H9 (cell line): Measurements from ENCODE around the gene CALN1. TPM values are rescaled to one million over a fixed set of nuclear protein-coding genes. Genes with fewer than 3 reads are reported as not detected.

ENCODE experiments used
- DNase-seq: peaks from one replicate; pipeline ENCODE4 v3.0.0-alpha.2; 2017
- H2AFZ ChIP-seq: one replicate; pipeline ENCODE4 v1.6.1; 2013; ENCODE audit warnings: mild to moderate bottlenecking, low read length, control low read depth, moderate library complexity
- H2AK5ac ChIP-seq: 2 replicates; pipeline ENCODE4 v1.6.1; 2013; ENCODE audit warnings: low read length, control low read depth, mixed read lengths; ENCODE audit not compliant: insufficient read length
- H2BK120ac ChIP-seq: one replicate; pipeline ENCODE4 v1.6.1; 2013; ENCODE audit warnings: low read depth, mild to moderate bottlenecking, low read length, control low read depth, inconsistent platforms; ENCODE audit not compliant: poor library complexity, severe bottlenecking
- H2BK12ac ChIP-seq: 2 replicates; pipeline ENCODE4 v1.6.1; 2013; ENCODE audit warnings: low read length, control low read depth, mixed read lengths, low read depth; ENCODE audit not compliant: insufficient read length
- H2BK15ac ChIP-seq: 2 replicates; pipeline ENCODE4 v1.6.1; 2013; ENCODE audit warnings: low read depth, low read length, control low read depth
- H2BK20ac ChIP-seq: one replicate; pipeline ENCODE4 v1.6.1; 2013; ENCODE audit warnings: low read depth, mild to moderate bottlenecking, low read length, control low read depth, inconsistent platforms; ENCODE audit not compliant: poor library complexity, severe bottlenecking
- H2BK5ac ChIP-seq: 2 replicates; pipeline ENCODE4 v1.6.1; 2013; ENCODE audit warnings: low read length, control low read depth, mixed read lengths; ENCODE audit not compliant: insufficient read length
- H3K14ac ChIP-seq: 2 replicates; pipeline ENCODE4 v1.6.1; 2013; ENCODE audit warnings: low read length, control low read depth; ENCODE audit not compliant: insufficient read depth
- H3K18ac ChIP-seq: 2 replicates; pipeline ENCODE4 v1.6.1; 2013; ENCODE audit warnings: low read depth, mild to moderate bottlenecking, mixed read lengths, low read length, control low read depth; ENCODE audit not compliant: insufficient read length
- H3K23ac ChIP-seq: 2 replicates; pipeline ENCODE4 v1.6.1; 2013; ENCODE audit warnings: low read length, control low read depth, mixed read lengths, low read depth; ENCODE audit not compliant: insufficient read length
- H3K23me2 ChIP-seq: 2 replicates; pipeline ENCODE4 v1.6.1; 2013; ENCODE audit warnings: low read depth, mild to moderate bottlenecking, mixed read lengths, low read length, control low read depth; ENCODE audit not compliant: insufficient read length, poor library complexity, severe bottlenecking
- H3K27ac ChIP-seq: 2 replicates; pipeline ENCODE4 v1.5.1; 2013; ENCODE audit warnings: low read length, control low read depth, mixed read lengths, low read depth; ENCODE audit not compliant: insufficient read length
- H3K27me3 ChIP-seq: 2 replicates; pipeline ENCODE4 v1.6.1; 2013; ENCODE audit warnings: low read length, control low read depth, inconsistent platforms; ENCODE audit not compliant: insufficient read depth
- H3K4ac ChIP-seq: 2 replicates; pipeline ENCODE4 v1.6.1; 2013; ENCODE audit warnings: low read depth, mild to moderate bottlenecking, control low read depth, inconsistent platforms, low read length, moderate library complexity
- H3K4me1 ChIP-seq: 2 replicates; pipeline ENCODE4 v1.6.1; 2013; ENCODE audit warnings: low read length, control low read depth, inconsistent platforms; ENCODE audit not compliant: insufficient read depth
- H3K4me2 ChIP-seq: 2 replicates; pipeline ENCODE4 v1.6.1; 2013; ENCODE audit warnings: low read length, control low read depth, mixed read lengths; ENCODE audit not compliant: insufficient read length, insufficient read depth
- H3K56ac ChIP-seq: 2 replicates; pipeline ENCODE4 v1.6.1; 2013; ENCODE audit warnings: low read depth, mild to moderate bottlenecking, mixed read lengths, low read length, control low read depth; ENCODE audit not compliant: insufficient read length
- H3K79me1 ChIP-seq: 2 replicates; pipeline ENCODE4 v1.6.1; 2013; ENCODE audit warnings: low read depth, mild to moderate bottlenecking, moderate library complexity, low read length, control low read depth, inconsistent platforms; ENCODE audit not compliant: insufficient read depth, poor library complexity, severe bottlenecking
- H3K79me2 ChIP-seq: 2 replicates; pipeline ENCODE4 v1.6.1; 2013; ENCODE audit warnings: low read length, control low read depth, inconsistent platforms; ENCODE audit not compliant: insufficient read depth
- H3K9ac ChIP-seq: 2 replicates; pipeline ENCODE4 v1.6.1; 2013; ENCODE audit warnings: low read length, control low read depth, mixed read lengths; ENCODE audit not compliant: insufficient read length; ENCODE audit errors: extremely low read depth
- H3K9me3 ChIP-seq: one replicate; pipeline ENCODE4 v1.6.1; 2013; ENCODE audit warnings: low read depth, low read length, inconsistent platforms; ENCODE audit not compliant: control insufficient read depth
- H3T11ph ChIP-seq: one replicate; pipeline ENCODE4 v1.6.1; 2013; ENCODE audit warnings: mild to moderate bottlenecking, low read length, control low read depth, inconsistent platforms
- H4K20me1 ChIP-seq: one replicate; pipeline ENCODE4 v1.6.1; 2013; ENCODE audit not compliant: control insufficient read depth, insufficient read length, insufficient read depth
- H4K5ac ChIP-seq: 2 replicates; pipeline ENCODE4 v1.6.1; 2013; ENCODE audit warnings: low read depth, mild to moderate bottlenecking, mixed read lengths, low read length, control low read depth; ENCODE audit not compliant: insufficient read length
- H4K8ac ChIP-seq: replicated peaks from 2 replicates; pipeline ENCODE4 v1.6.1; 2013; ENCODE audit warnings: low read length, control low read depth, mixed read lengths, low read depth; ENCODE audit not compliant: insufficient read length
- H4K91ac ChIP-seq: 2 replicates; pipeline ENCODE4 v1.6.1; 2013; ENCODE audit warnings: low read depth, mild to moderate bottlenecking, moderate library complexity, mixed read lengths, low read length, control low read depth; ENCODE audit not compliant: insufficient read length
- H3K27ac Mint-ChIP-seq, 3 experiments: 2 replicates in 2 of 3; 3 replicates in 1 of 3; pipeline ENCODE4 v1.8.0; 2020 to 2021; ENCODE audit warnings: mixed read lengths in 3 of 3, mild to moderate bottlenecking in 1 of 3, moderate library complexity in 1 of 3
- H3K27me3 Mint-ChIP-seq: 2 replicates; pipeline ENCODE4 v1.8.0; 2021; ENCODE audit warnings: low read depth, mild to moderate bottlenecking, moderate library complexity, mixed read lengths
- H3K36me3 Mint-ChIP-seq, 3 experiments: 2 replicates in 2 of 3; 3 replicates in 1 of 3; pipeline ENCODE4 v1.8.0; 2020 to 2021; ENCODE audit warnings: low read depth in 3 of 3, mixed read lengths in 3 of 3; ENCODE audit not compliant: insufficient read depth in 1 of 3
- H3K4me1 Mint-ChIP-seq, 2 experiments: 2 replicates each; pipeline ENCODE4 v1.8.0; 2020; ENCODE audit warnings: mixed read lengths in 2 of 2
- H3K4me3 Mint-ChIP-seq, 2 experiments: 2 replicates in 1 of 2; 3 replicates in 1 of 2; pipeline ENCODE4 v1.8.0; 2020 to 2021; ENCODE audit warnings: mild to moderate bottlenecking in 2 of 2, mixed read lengths in 2 of 2, moderate library complexity in 1 of 2
- H3K9me3 Mint-ChIP-seq, 2 experiments: 2 replicates in 1 of 2; 3 replicates in 1 of 2; pipeline ENCODE4 v1.8.0; 2020; ENCODE audit warnings: mild to moderate bottlenecking in 2 of 2, mixed read lengths in 2 of 2, moderate library complexity in 1 of 2
- WGBS: extraction: QIAGEN DNeasy Blood & Tissue Kit; methylation state at CpG from one replicate; pipeline ENCODE4 v1.1.7; 2013; ENCODE audit warnings: missing lambda C conversion rate, low lambda C conversion rate, mixed read lengths; ENCODE audit not compliant: insufficient read length; ENCODE audit errors: extremely low coverage; 5-methylcytosine and 5-hydroxymethylcytosine counted together
- total RNA-seq: library from RNA; stranded (reverse); gene quantifications from 2 replicates; pipeline ENCODE4 v1.2.1, GENCODE V29; 2021
- TF ChIP-seq, protein P1 (sequence below): fragments of 200-600 bp; sonication (generic); conservative IDR thresholded peaks from 3 replicates; pipeline ENCODE4 v1.8.0; 2021; ENCODE audit warnings: antibody characterized with exemption, mild to moderate bottlenecking

Gene CALN1
- total RNA-seq, 1 experiment from 2014 or later: 2.8 TPM

DNA sequence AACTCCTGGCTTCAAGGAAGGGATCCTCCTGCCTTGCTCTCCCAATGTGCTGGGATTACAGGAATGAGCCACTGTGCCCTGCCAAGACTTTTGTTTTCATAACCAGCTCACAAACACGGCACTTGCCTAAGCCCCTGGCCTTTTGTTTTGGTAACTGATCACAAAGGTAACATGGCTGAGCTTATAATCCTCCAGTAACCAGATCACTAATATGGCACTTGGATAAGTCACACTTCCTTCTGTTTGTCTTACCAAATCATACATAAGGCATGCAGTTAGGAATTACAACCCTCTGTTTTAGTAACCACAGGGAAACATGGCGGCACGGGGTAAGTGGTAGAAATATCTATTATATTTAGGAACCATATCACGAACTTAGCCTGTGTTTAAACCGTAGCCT, 577.1 kb downstream of the CALN1 start:
- Histone ChIP-seq H2BK5ac (no peak overlapping the region), H3K79me2 (no peaks in the 10 kb centered on the region), H2AK5ac (no peak overlapping the region), H3K9me3 (no peaks in the 10 kb centered on the region), H2BK120ac (no peak overlapping the region), H4K8ac (no peak overlapping the region), H2BK20ac (no peak overlapping the region), H3K9ac (no peak overlapping the region), H3K23me2 (no peaks in the 10 kb centered on the region), H2BK12ac (no peak overlapping the region), H4K20me1 (no peaks in the 10 kb centered on the region), H4K91ac (no peak overlapping the region), H3K27me3 (no peaks in the 10 kb centered on the region), H3K18ac (no peak overlapping the region), H3K23ac (no peak overlapping the region), H3K4me1 (no peaks in the 10 kb centered on the region), H3K14ac (no peak overlapping the region), H3T11ph (no peak overlapping the region), H3K27ac (no peak overlapping the region), H2BK15ac (no peak overlapping the region), H4K5ac (no peak overlapping the region), H3K56ac (no peak overlapping the region), H3K4ac (no peak overlapping the region), H3K4me2 (no peak overlapping the region), H2AFZ (no peak overlapping the region), H3K79me1 (no peaks in the 10 kb centered on the region)
- H3K9me3 Mint-ChIP-seq: no peaks in the 10 kb centered on the region
- no peak overlapping the region for H3K4me3 Mint-ChIP-seq
- no peaks in the 10 kb centered on the region for H3K36me3 Mint-ChIP-seq
- DNase-seq: no peak
- no CpG with 5 or more reads among the region's 5 CpGs for WGBS
- H3K4me1 Mint-ChIP-seq: peaks cover 4% of the 10 kb centered on the region in 2 experiments; a peak in 1 of 4 replicates
- TF ChIP-seq, protein P1, sequence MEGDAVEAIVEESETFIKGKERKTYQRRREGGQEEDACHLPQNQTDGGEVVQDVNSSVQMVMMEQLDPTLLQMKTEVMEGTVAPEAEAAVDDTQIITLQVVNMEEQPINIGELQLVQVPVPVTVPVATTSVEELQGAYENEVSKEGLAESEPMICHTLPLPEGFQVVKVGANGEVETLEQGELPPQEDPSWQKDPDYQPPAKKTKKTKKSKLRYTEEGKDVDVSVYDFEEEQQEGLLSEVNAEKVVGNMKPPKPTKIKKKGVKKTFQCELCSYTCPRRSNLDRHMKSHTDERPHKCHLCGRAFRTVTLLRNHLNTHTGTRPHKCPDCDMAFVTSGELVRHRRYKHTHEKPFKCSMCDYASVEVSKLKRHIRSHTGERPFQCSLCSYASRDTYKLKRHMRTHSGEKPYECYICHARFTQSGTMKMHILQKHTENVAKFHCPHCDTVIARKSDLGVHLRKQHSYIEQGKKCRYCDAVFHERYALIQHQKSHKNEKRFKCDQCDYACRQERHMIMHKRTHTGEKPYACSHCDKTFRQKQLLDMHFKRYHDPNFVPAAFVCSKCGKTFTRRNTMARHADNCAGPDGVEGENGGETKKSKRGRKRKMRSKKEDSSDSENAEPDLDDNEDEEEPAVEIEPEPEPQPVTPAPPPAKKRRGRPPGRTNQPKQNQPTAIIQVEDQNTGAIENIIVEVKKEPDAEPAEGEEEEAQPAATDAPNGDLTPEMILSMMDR: no peak
- no peaks in the 10 kb centered on the region for H3K27me3 Mint-ChIP-seq
- H3K27ac Mint-ChIP-seq: no peak overlapping the region
